NCI-H2081 treated with DMSO at 0.1 percent for 48 hours (cell line): Measurements from ENCODE around the gene ANKRD13A.
"Not testable (repeated sequence)": the region's sequence is repeated elsewhere in the genome, so short reads cannot be mapped to it uniquely, and the experiment has no call there.

ENCODE experiments used
- DNase-seq: peaks from one replicate; lab custom pipeline; 2025; lab: John Stamatoyannopoulos, UW

Gene ANKRD13A

DNA sequence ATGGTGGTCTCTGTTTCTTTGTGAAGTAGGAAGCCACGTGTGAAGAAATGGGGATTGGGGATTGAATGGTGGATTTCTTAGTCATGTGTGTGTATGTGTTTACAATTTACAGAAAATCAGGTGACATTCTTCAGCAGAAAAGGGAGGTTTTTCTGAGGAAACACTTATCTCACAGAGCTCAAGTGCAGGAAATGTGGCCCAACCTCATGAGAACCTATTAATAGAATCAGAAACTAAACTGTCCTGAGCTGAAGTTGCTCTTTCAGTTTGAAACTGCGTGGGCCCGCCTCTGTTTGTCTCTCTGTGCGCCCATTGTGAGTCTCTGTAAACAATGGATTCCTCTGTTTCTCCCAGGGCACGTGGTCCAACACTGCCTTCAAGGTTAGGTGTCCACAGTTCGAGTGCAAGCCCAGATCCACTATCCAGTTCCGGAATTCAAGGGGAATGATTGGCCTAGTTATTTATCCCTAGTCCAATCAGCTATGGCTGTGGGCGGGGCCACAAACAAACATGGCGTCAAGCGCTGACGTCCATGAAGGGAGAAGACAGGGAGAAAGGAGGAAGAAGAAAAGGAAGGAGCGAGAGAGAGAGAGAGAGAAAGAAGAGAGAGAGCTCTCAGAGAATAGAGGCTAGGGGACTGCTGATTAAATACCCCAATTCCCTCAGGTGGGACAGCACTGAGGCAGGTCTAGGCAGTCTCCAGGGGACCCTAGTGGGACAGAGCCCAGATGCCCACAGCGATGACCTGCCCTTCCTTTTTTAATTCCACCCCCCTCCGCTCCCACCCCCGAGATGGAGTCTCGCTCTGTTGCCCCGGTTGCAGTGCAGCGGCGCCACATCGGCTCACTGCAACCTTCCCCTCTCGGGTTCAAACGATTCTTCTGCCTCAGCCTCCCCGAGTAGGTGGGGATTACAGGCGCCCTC is 80.5 kb downstream of the ANKRD13A start:
- no peak for DNase-seq

DNA sequence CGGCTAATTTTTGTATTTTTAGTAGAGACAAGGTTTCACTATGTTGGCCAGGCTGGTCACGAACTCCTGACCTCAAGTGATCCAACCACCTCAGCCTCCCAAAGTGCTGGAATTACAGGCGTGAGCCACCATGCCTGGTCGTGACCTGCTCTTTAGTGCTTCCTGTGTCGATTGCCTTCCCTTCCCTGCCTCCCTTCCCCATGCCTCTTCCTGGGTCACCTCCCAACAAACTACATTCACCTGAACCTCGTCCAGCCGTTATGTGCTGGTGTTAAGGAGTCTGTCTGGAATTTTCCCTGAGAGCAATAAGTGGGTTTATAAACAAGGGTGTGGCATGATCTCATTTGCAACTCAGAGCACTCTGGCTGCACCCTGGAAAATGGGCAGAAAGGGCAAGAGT is 81.2 kb downstream of the ANKRD13A start:
- no peak for DNase-seq

DNA sequence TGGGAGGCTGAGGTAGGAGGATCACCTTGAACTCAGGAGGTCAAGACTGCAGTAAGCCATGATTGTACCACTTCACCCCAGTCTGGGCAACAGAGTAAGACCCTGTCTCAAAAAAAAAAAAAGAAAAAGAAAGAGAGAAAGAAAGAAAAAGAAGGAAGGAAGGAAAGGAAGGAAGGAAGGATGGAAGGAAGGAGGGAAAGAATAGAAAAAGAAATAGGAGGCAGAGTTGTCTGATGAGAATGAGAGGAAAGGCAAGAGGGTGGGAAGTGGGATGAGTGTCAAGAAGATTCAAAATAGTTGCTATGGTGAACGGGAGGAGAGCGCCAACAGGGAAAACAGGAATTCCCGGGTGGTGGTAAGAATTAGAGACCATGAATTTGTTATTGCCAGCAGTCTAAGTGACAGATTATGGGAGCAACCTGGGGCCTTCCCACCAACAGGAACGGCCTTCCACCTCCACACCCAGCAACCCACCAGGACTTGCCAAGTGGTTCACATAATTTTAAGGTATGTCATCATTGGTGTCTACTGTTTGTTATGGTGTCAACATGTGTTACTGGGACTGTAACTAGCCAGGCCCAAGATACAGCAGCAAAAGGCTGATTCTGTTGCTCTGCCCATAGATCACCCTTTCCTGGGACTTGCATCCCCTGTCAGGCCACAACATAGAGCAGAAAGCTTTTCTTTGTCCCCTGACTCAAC is 85.2 kb downstream of the ANKRD13A start:
- DNase-seq = no peak

DNA sequence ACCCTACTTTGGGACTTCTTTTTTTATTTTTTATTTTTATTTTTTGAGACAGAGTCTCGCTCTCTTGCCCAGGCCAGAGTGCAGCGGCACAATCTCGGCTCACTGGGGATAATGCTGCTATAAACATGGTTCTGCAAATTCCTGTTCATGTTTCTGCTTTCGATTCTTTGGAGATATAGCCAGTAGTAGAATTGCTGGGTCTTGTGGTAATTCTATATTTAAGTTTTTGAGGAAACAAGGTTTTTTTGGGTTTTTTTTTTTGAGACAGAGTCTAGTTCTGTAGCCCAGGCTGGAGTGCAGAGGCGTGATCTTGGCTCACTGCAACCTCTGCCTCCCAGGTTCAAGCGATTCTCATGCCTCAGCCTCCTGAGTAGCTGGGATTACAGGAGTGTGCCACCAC is 89.0 kb downstream of the ANKRD13A start:
- not testable (repeated sequence) for DNase-seq

DNA sequence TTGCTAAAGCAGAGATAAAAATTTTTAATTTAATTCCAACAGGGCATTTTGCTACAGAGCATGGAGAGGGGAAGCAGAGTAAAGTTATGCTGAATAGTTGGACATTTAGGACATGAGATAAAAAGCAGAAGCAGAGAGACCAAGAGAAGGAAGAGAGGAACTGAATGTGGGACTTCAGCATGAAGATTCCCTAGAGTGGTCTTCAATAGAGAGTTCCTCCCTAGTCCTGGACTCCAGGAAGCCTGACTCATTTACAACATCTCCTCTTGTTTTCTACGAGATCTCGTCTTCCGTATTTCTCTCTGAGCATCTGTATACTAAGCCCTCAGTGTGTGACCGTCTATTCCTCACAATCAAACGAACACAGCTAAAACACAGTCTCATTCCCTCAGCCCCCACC is 89.7 kb downstream of the ANKRD13A start:
- no peak for DNase-seq
